Fibroblast of skin of left quadriceps (primary cell): ENCODE results near the gene NDST3.

Experiments used
- DNase-seq, 2 experiments: peaks; one replicate each; pipeline ENCODE4 v3.0.0-alpha.2; 2013; ENCODE audit warnings: low read depth in 2 of 2

NDST3 gene

GRCh38 chr4:118077767-118078105 is 43.5 kb downstream of the NDST3 start:
- no peak for DNase-seq

GRCh38 chr4:118081434-118081833 is 47.1 kb downstream of the NDST3 start:
- DNase-seq = no peak

- DNase-seq = no peak
These were observed 47.9 kb downstream of the NDST3 start for GRCh38 chr4:118082182-118082581.

- no peak for DNase-seq
These were observed 51.4 kb downstream of the NDST3 start for GRCh38 chr4:118085700-118086099.

- DNase-seq = peak; percentile 5 to 9
These were observed 52.1 kb downstream of the NDST3 start for GRCh38 chr4:118086344-118086743.

GRCh38 chr4:118087366-118087765 is 53.1 kb downstream of the NDST3 start:
- no peak for DNase-seq

- no peak for DNase-seq
These were observed 64.8 kb downstream of the NDST3 start for GRCh38 chr4:118099106-118099505.

DNA sequence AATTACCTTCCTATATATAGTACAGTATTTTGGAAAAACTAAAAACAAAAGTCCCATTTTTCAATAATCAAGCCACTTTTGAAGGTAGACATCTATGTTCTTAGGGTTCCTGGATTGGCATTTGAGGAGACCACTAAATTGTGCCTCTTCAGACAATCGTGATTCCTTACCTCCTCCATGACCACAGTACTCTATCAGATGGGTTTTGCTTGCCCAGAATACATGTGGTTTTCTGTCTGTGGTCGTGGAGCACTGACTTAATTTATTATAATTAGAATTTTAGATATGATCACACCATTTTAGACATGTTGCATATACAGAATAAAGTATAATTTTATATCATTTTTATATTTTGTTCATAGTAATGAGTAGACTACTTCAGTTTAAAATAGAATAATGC is 67.9 kb downstream of the NDST3 start:
- DNase-seq = no peak

DNA sequence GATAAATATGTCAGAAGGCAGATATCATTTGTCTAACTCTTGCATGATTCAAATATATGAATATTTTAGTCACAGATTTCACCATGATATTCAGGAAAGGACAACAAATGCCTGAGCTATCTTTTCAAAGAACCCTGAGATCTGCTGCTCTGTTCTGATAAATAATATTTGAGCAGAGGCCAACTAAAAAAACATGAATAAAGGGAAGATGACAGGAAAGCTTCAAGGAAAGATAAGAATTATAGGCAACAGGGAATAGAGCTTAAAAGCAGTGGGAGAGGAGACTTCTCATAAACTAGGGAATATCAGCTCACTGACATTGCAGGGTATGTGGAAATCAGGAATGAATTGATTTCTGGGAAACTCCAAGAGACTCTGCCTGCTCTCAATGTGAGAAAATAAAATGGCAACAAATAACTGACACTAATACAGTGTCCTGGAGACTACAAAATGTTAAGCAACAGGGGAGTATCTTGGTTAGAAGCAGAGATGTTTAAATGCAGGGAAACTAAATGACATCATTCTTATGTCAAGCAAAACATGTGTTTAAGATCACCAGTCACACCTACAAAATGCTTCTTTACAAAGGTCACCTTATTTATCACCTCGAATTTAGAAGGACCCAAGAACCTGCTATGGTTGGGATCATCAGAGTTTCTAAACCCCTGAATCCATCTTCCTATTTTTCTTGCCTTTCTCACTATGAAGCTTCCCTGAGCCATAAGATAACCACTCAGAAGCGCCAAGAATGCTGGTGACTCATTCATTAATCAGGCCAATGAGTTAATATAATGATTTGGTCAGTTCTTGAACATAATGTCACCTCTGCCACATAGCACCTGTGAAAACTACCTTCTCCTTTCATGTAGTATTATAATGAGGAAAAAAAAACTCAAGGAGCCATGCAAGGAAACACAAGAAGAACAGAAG is 78.1 kb downstream of the NDST3 start:
- no peak for DNase-seq

DNA sequence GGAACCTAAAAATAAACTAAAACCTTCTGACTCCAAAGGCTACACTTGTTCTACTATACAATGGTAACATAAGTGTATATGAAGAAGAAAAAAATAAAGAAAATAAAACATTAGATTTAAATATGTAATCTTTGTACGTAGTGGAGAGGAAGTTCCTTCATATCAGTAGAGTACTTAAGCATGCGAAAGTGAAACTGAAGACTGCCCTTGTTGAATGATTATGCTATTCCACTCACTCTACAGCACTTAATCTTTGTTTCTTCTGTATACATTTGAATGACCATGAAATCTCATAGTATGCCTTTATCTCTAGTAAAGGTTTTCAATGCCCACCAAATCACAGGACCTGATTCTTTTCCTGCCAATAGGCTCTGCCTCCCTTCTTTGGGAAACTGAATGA is 78.9 kb downstream of the NDST3 start:
- no peak for DNase-seq

GRCh38 chr4:118114720-118115119 is 80.4 kb downstream of the NDST3 start:
- no peak for DNase-seq

- DNase-seq = no peak
These were observed 86.0 kb downstream of the NDST3 start for GRCh38 chr4:118120120-118120760.

- peak in 1 of 2 experiments; percentile 14 for DNase-seq
These were observed 90.7 kb downstream of the NDST3 start for GRCh38 chr4:118124997-118125396.

- no peak for DNase-seq
These were observed 105.0 kb downstream of the NDST3 start for GRCh38 chr4:118139241-118139640.

- no peak for DNase-seq
These were observed 107.0 kb downstream of the NDST3 start for GRCh38 chr4:118141240-118141639.

GRCh38 chr4:118154649-118155048 is 120.4 kb downstream of the NDST3 start:
- DNase-seq = peak; percentile 48 to 54

DNA sequence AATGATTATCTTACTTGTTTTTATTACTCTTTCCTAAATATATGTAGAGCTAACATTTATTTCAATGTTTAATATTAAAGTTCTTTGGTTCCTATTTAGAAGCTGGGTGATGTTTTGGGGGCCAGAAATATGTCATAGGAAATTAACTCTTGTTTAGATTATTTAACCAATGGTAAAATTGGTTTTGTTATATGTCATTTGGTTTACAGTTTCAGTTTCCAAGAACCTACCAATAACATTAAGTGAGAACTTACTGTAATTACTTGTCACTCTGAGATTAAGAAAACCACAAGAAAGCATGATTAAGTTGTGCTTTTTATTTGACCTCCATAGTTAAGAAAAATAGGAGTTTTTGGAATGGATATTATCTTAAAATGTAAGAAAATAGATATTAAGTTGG is 121.2 kb downstream of the NDST3 start:
- DNase-seq = no peak

DNA sequence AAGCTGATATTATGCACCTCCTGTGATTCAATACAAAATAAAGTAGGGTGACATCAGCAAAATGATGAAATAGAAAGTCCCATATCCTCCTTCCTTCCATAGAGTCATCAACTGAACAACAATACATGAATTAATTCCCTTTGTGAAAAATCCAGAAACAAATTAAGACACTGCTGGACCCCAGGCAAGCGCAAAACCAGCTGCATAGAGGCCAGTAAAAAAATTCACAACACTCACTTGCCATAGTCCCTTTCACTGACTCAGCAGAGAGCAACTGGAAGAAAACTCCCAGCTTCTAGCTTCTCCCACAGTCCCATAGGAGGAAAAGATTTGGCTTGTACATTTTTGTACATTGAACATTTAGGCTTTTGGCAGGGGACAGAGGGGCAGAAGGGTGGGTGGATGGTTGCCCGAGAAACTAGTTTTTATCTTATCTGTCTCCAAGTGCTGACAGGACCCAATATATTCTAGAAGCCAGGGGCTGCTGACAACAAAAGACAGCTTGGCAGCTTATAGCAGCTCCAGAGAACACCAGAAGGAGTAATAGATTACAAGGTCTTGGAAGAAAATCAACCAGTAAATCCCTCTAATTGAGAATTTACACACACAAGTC is 124.6 kb downstream of the NDST3 start:
- peak; percentile 42 to 44 for DNase-seq

DNA sequence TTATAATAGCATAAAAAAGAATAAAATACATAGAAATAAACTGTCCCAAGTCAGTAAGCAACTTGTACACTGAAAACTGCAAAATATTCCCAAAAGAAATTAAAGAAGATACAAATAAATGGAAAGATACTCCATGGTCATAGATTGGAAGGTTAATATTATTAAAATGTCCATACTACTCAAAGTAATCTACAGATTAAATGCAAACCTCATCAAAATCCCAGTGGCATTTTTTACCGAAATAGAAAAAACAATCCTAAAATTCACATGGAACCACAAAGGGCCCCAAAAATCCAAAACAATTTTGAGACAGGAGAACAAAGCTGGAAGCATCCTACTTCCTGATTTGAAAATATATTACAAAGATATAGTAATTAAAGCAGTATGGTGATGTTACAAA is 133.0 kb downstream of the NDST3 start:
- DNase-seq = no peak

- DNase-seq = no peak
These were observed 137.1 kb downstream of the NDST3 start for GRCh38 chr4:118171381-118171780.

DNA sequence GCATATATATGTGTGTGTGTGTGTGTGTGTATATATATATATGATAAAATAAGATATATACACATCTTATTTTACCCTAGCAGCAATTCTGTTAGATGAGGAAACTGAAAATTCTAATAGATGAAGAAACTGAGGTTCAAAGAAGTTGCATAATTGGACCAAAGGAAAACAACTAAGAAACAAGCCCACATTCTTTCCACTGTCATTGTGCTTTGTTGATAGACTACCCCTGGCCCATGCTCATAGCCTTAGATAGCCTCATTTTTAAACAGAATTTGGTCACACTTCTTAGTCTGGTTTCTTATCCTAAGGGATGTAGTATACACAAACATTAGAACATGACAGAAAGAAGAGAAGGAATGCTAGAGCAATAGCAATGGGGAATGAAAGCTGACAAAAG is 138.8 kb downstream of the NDST3 start:
- no peak for DNase-seq

DNA sequence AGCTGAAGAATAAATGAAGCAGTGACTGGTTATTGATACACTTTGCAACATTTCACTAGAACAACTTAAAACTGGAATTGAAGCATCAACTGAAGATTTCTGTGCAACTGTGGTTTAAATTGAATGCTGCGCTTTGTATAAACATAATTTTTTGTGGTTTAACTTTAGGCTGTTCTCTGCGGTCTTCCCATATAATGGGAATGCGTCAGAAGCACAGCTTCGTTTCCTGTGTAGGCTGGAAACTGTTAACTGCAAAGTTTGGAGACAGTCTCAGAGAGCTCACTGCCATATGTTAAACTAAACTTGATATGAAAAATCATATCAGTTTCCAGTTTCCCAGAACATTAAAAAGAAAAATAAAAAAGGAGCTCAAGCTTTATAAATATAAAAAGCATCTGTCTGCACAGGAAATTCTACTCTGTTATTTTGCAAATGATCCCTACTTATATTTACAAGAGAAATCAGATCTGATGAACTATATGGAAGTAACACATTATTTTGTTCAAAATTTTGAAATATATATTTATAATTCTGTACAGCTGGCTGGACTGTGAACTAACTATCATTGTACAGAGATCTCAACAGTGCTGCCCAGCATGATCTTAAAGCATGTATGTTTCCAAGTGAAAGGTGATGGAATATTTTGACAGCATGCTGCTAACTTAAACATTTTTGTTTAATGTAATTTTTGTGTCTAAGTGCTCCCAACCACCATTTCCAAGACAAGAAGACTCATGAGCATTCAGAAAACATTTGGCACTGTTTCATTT is 139.9 kb downstream of the NDST3 start:
- peak; percentile 89 to 91 for DNase-seq
